Right lobe of liver (tissue), 4 donors: ENCODE measurements around the gene CCL25.

Experiments used
- POLR2A ChIP-seq: fragments of 450-650 bp; IDR thresholded peaks from one replicate; pipeline ENCODE4 v1.6.1; 2017; ENCODE audit warnings: antibody characterized with exemption, mild to moderate bottlenecking
- TF ChIP-seq, protein P1 (sequence below), 4 donors: fragments of 200-600 bp in 3 of 4; fragments of 450-650 bp in 1 of 4; IDR thresholded peaks; one replicate each; pipeline versions ENCODE4 v1.5.1 to v1.8.0; 2016 to 2022; ENCODE audit warnings: antibody characterized with exemption in 4 of 4, mild to moderate bottlenecking in 2 of 4
- donor health status: DM: no; HTN: no; CAD: no.
- donor health status: DM: no; HTN: no; CAD: no.
- donor health status: DM: no; HTN: yes; CAD: no.

GRCh38 chr19:8108560-8109445 is 56.2 kb downstream of the CCL25 start:
- TF ChIP-seq, protein P1, sequence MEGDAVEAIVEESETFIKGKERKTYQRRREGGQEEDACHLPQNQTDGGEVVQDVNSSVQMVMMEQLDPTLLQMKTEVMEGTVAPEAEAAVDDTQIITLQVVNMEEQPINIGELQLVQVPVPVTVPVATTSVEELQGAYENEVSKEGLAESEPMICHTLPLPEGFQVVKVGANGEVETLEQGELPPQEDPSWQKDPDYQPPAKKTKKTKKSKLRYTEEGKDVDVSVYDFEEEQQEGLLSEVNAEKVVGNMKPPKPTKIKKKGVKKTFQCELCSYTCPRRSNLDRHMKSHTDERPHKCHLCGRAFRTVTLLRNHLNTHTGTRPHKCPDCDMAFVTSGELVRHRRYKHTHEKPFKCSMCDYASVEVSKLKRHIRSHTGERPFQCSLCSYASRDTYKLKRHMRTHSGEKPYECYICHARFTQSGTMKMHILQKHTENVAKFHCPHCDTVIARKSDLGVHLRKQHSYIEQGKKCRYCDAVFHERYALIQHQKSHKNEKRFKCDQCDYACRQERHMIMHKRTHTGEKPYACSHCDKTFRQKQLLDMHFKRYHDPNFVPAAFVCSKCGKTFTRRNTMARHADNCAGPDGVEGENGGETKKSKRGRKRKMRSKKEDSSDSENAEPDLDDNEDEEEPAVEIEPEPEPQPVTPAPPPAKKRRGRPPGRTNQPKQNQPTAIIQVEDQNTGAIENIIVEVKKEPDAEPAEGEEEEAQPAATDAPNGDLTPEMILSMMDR (IDR thresholded peaks at IDR 0.05), result no peak
- no peak for TF ChIP-seq POLR2A
